GM10266 (cell line): ENCODE data around the gene ANKRD10.
"Not testable (repeated sequence)": the region's sequence is repeated elsewhere in the genome, so short reads cannot be mapped to it uniquely, and the experiment has no call there.

Experiments
- DNase-seq: peaks from one replicate; pipeline ENCODE4 v3.0.0; 2012; ENCODE audit errors: extremely low spot score
- TF ChIP-seq, protein P1 (sequence below): IDR thresholded peaks from 2 replicates; pipeline ENCODE4 v1.5.1; 2012; ENCODE audit warnings: mild to moderate bottlenecking, low read depth; ENCODE audit not compliant: control insufficient read depth, insufficient read depth; ENCODE audit errors: missing control alignments

ANKRD10 gene

DNA sequence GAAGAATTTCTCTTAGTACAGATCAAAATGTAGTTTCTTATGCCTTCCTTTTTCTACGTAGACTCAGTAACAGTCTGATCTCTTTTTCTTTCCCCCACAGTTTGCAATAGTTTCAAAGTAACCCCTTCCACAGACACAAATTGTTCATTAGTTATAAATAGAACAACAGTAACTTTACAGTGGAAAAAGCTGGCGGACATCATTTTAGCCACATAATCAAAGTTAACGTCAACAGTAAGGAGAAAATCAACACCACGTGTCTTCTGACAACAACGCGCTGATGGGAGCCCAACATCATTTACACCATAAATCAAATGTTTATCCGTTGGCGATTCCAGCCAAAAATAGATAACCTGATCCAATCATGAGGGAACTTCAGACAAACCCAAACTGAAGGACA is 76.8 kb downstream of the ANKRD10 start:
- DNase-seq: no peak
- TF ChIP-seq, protein P1, sequence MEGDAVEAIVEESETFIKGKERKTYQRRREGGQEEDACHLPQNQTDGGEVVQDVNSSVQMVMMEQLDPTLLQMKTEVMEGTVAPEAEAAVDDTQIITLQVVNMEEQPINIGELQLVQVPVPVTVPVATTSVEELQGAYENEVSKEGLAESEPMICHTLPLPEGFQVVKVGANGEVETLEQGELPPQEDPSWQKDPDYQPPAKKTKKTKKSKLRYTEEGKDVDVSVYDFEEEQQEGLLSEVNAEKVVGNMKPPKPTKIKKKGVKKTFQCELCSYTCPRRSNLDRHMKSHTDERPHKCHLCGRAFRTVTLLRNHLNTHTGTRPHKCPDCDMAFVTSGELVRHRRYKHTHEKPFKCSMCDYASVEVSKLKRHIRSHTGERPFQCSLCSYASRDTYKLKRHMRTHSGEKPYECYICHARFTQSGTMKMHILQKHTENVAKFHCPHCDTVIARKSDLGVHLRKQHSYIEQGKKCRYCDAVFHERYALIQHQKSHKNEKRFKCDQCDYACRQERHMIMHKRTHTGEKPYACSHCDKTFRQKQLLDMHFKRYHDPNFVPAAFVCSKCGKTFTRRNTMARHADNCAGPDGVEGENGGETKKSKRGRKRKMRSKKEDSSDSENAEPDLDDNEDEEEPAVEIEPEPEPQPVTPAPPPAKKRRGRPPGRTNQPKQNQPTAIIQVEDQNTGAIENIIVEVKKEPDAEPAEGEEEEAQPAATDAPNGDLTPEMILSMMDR: no peak

DNA sequence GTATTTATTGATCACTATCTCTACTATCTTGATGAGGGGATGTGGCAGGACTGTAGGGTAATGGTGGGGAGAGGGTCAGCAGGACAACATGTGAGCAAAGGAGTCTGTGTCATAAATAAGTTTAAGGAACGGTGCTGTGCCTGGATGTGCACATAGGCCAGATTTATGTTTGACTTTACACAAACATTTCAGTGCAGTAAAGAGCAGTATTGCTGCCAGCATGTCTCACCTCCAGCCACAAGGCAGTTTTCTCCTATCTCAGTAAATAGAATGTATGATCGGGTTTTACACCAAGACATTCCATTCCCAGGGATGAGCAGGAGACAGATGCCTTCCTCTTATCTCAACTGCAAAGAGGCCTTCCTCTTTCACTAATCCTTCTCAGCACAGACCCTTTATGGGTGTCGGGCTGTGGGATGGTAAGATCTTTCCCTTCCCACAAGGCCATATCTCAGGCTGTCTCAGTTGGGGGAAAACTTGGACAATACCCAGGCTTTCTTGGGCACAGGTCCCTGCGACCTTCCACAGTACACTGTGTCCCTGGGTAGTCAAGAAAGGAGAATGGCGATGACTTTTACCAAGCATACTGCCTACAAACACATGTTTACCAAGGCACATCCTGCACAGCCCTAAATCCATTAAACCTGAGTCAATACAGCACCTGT is 77.3 kb downstream of the ANKRD10 start:
- DNase-seq: not testable (repeated sequence)

DNA sequence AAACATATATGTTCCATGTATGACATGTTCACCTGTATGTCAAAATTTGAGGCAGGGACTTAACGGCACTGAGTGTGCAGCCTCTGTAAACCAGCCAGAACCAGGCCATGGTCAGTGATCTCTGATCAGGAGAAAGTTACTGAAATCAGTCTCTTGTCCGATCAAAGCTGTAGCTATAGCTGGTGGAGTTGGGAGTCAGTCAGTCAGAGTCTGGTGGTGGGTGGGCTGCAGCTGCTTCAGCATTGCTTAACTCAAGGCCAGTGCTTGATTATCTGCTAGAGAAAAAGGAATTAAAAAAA is 78.3 kb downstream of the ANKRD10 start:
- DNase-seq: no peak
- TF ChIP-seq, protein P1: no peak

DNA sequence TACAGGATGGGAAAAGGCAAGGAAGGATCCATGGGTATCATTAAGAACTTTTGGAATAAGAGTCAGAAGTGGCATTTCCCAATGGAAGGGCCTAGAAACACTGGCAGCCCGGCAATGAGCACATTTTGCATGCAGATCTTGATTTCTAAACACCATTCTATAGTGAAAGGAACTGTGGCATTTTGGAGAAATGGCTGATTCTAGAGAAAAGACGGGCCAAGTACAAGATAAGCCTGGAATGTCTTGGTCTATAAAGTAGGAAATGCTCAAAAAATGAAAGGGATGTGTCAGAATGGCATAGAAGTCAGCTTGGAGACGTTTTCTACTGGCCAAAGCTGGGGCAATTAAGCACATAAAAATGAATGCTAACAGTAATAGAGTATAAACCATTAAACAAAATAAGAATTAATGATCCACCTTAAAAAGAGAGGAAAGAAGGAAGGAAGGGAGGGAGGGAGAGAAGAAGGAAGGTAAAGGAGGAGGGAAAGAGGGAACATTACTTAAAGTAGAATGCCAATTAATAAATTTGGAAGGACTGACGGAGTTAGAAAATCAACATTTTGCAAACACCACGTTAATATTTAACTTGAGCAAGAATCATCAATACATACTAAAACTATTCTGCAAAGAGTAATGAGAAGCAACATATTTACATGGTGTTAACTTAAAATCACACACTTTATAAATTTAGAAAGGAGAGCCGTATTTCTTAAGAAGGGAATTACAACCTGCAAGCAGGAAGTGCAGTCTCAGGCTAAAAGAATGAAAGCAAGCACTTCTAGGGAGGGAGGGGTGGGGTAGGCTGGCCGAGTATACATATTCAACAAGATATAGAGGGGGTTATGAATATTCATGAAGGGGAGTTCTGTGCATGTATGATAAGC is 78.9 kb downstream of the ANKRD10 start:
- no peak for DNase-seq
- TF ChIP-seq, protein P1: no peak

DNA sequence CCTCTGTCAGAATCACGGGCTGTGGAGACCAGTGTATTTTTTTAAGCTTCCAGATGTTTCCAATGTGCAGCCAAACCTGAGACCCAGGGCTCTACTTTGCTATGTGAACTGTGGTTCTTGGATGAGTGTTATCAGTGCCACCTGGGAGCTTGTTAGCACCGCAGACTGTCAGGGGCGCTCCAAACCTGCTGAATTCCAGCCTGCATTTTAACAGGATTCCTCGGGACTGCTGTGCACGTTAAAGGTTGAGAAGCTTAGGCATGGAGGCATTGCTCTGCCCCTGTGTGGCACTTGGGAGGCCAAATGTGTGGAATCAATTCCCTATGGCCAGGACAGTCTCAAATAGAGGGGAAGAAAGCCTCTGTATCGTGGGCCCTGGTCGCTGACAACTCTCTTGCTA is 80.3 kb downstream of the ANKRD10 start:
- DNase-seq: no peak
- TF ChIP-seq, protein P1: no peak

DNA sequence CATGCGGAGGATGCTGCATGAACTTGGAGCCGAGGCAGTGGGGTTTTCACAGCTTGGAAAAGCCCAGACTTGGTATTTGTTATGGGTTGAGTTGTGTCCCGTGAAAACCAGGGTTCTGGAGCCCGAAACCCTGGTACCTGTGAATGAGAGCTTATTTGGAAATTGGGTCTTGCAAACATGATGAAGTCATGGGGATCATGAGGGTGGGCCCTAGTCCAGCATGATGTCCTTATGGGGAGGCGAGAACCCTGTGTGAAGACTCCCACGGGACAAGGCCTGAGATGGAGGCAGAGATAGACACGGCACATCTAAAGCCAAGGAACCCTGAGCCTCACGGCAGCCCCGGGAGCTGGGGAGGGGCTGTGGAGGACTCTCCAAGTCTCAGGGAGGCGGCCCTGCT is 82.3 kb downstream of the ANKRD10 start:
- TF ChIP-seq, protein P1: no peak
- no peak for DNase-seq

DNA sequence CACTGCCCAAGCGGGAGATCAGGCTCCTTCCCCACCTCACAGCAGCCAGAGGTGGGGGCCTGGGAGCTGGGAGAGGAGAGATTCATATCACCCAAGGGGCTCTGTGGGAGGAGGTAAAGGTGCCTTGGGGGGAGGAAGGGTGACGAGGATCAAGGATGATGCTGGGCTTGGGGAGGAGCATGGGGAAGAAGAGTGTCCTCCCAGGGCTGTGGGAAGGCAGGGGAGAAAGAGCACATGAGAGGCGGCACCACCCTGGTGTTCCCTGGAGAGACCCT is 82.7 kb downstream of the ANKRD10 start:
- TF ChIP-seq, protein P1: no peak
- no peak for DNase-seq
